A673 (cell line): ENCODE results near the gene DLG2. TPM values are rescaled to one million over a fixed set of nuclear protein-coding genes. Genes with fewer than 3 reads are reported as not detected.

Experiments used
- BruUV-seq: library from RNA; stranded (reverse); fragments of 400-500 nt; replicated peaks from 2 replicates; lab custom pipeline; 2021; lab: Mats Ljungman, UMichigan
- CTCF ChIA-PET: fragments of 300-600 bp; sonication (Branson Sonifier 250); formaldehyde crosslinking; loops from one replicate; lab custom pipeline; 2022; ENCODE audit warnings: antibody characterized with exemption; lab: Charles Lee
- POLR2A ChIA-PET: fragments of 300-600 bp; sonication (Branson Sonifier 250); formaldehyde crosslinking; loops from one replicate; lab custom pipeline; 2022; ENCODE audit warnings: antibody characterized with exemption; ENCODE audit not compliant: low non-redundant PET; lab: Charles Lee
- DNase-seq: peaks from one replicate; pipeline ENCODE4 v3.0.0-alpha.2; 2015; ENCODE audit warnings: low spot score
- H3K27ac ChIP-seq: fragments of 200-600 bp; sonication (generic); 2 replicates; pipeline ENCODE4 v1.5.1; 2016; ENCODE audit warnings: mixed run types, low read depth, mild to moderate bottlenecking, mixed read lengths, antibody characterized with exemption, low read length; ENCODE audit not compliant: poor library complexity, severe bottlenecking
- H3K27me3 ChIP-seq: fragments of 200-600 bp; sonication (generic); replicated peaks from 2 replicates; pipeline ENCODE4 v1.6.1; 2017; ENCODE audit warnings: mixed run types, low read depth, mild to moderate bottlenecking, mixed read lengths, antibody characterized with exemption, low read length; ENCODE audit not compliant: insufficient read depth, poor library complexity
- H3K36me3 ChIP-seq: fragments of 200-600 bp; sonication (generic); 2 replicates; pipeline ENCODE4 v1.6.1; 2016; ENCODE audit warnings: mixed run types, mild to moderate bottlenecking, mixed read lengths, antibody characterized with exemption, low read length; ENCODE audit not compliant: insufficient read depth, poor library complexity, severe bottlenecking
- H3K4me1 ChIP-seq: fragments of 200-600 bp; sonication (generic); 2 replicates; pipeline ENCODE4 v1.6.1; 2017; ENCODE audit warnings: mixed run types, mild to moderate bottlenecking, mixed read lengths, antibody characterized with exemption, low read length; ENCODE audit not compliant: insufficient read depth, poor library complexity, severe bottlenecking
- H3K4me3 ChIP-seq: fragments of 200-600 bp; sonication (generic); 2 replicates; pipeline ENCODE4 v1.5.1; 2016; ENCODE audit warnings: low read depth, mixed run types, mild to moderate bottlenecking, mixed read lengths, low read length; ENCODE audit not compliant: poor library complexity, severe bottlenecking
- H3K9me3 ChIP-seq: fragments of 200-600 bp; sonication (generic); 2 replicates; pipeline ENCODE4 v1.6.1; 2016; ENCODE audit warnings: mixed run types, low read depth, mild to moderate bottlenecking, mixed read lengths, antibody characterized with exemption, low read length; ENCODE audit not compliant: poor library complexity, severe bottlenecking
- CTCF ChIP-seq: fragments of 300-800, 200-600 bp; sonication (generic); conservative IDR thresholded peaks from 2 replicates; pipeline ENCODE4 v1.5.1; 2017; ENCODE audit warnings: low read depth, mild to moderate bottlenecking, antibody characterized with exemption, low read length, moderate library complexity, mixed read lengths
- EZH2 ChIP-seq: fragments of 200-600 bp; sonication (generic); IDR thresholded peaks from 2 replicates; pipeline ENCODE4 v1.6.1; 2017; ENCODE audit warnings: borderline replicate concordance, low read depth, mild to moderate bottlenecking, mixed read lengths, antibody characterized with exemption, low read length; ENCODE audit not compliant: poor library complexity, severe bottlenecking
- intact Hi-C: fragments of 100-400 bp; cut with micrococcal nuclease; formaldehyde crosslinking; loops from one replicate; pipeline ENCODE4 v1.10.0; 2022; ENCODE audit not compliant: unreplicated experiment
- total RNA-seq: library from RNA; stranded (reverse); gene quantifications from 2 replicates; pipeline ENCODE4 v1.2.3, GENCODE V29; 2021

Gene DLG2
- total RNA-seq, 1 experiment from 2014 or later = 277 TPM

DNA sequence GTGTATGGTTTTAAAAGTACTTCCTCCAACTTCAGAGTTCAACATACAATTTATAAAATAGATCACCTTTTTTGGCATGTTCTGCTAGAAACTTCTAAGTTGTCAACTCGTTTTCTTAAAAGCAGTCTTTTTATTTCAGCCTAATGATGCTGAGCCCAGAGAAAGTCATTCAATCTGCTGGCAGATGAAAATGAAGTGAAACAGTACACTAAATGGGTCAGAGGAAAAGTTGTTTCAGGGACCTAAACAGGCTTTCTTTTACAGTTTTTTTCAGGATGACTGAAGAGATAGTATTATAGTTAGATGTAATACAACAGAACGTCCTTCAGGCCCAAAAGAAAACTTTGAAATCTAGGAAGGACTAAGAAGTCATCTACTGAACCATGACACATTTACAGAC lies 1498.3 kb downstream of the DLG2 start:
- intact Hi-C loops = no loop called here
- no peaks in the 10 kb centered on the region for H3K36me3 ChIP-seq
- DNase-seq = no peak
- no peak overlapping the region for H3K4me3 ChIP-seq
- no peak for TF ChIP-seq EZH2
- no peak for TF ChIP-seq CTCF
- H3K4me1 ChIP-seq = no peaks in the 10 kb centered on the region
- ChIA-PET CTCF (no interaction called here), POLR2A (no interaction called here)
- no peaks in the 10 kb centered on the region for H3K27me3 ChIP-seq
- H3K9me3 ChIP-seq = no peaks in the 10 kb centered on the region
- H3K27ac ChIP-seq = no peak overlapping the region
- BruUV-seq = no TSS peak

- H3K4me3 ChIP-seq = no peak overlapping the region
- H3K27me3 ChIP-seq = no peaks in the 10 kb centered on the region
- no peak for TF ChIP-seq EZH2
- TF ChIP-seq CTCF = no peak
- no peaks in the 10 kb centered on the region for H3K4me1 ChIP-seq
- ChIA-PET CTCF (no interaction called here), POLR2A (no interaction called here)
- no peaks in the 10 kb centered on the region for H3K36me3 ChIP-seq
- H3K27ac ChIP-seq = no peak overlapping the region
- BruUV-seq = no TSS peak
- H3K9me3 ChIP-seq = no peaks in the 10 kb centered on the region
- intact Hi-C loops = no loop called here
- no peak for DNase-seq
Observed at GRCh38 chr11:84117394-84117793, 1509.8 kb downstream of the DLG2 start.

DNA sequence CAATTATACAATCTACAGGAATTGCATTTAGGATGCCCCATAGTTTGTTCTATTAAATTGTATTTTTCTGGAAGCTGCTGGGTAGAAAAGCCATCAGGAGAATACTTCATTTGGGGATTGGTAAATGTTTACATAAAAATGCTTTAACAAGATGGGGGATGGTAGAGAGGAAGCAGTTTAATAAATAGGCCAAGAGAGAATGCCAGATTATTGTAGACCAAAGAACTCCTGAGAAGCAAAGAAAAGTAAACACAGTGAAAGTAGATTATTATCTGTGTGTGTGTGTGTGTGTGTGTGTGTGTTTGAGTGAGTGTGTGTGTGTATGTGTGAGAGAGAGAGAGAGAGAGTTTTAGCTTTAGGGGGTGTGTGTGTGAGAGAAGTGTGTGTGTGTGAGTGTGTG lies 1520.6 kb downstream of the DLG2 start:
- no TSS peak for BruUV-seq
- no peaks in the 10 kb centered on the region for H3K9me3 ChIP-seq
- H3K4me1 ChIP-seq = no peaks in the 10 kb centered on the region
- no peaks in the 10 kb centered on the region for H3K36me3 ChIP-seq
- CTCF ChIA-PET = no interaction called here
- intact Hi-C loops = no loop called here
- no peak overlapping the region for H3K4me3 ChIP-seq
- no peak overlapping the region for H3K27ac ChIP-seq
- no peak for DNase-seq
- H3K27me3 ChIP-seq = no peaks in the 10 kb centered on the region
- TF ChIP-seq EZH2 (no peak), CTCF (no peak)
- POLR2A ChIA-PET = no interaction called here
